GM19351 (cell line): ENCODE results near the gene HDAC6.

Experiments
- ATAC-seq: cut with Tn5 transposase; IDR thresholded peaks from one replicate; pipeline ENCODE4 v1.9.1; 2021; ENCODE audit warnings: mild to moderate bottlenecking, moderate library complexity; ENCODE audit not compliant: unreplicated experiment

The HDAC6 gene

GRCh38 chrX:48801280-48802088 is at the start of gene HDAC6:
Gene HDAC6 (plus strand): TSS chrX:48802067. CDS start chrX:48802693, 626 bp downstream.
- peak; percentile 80 for ATAC-seq

DNA sequence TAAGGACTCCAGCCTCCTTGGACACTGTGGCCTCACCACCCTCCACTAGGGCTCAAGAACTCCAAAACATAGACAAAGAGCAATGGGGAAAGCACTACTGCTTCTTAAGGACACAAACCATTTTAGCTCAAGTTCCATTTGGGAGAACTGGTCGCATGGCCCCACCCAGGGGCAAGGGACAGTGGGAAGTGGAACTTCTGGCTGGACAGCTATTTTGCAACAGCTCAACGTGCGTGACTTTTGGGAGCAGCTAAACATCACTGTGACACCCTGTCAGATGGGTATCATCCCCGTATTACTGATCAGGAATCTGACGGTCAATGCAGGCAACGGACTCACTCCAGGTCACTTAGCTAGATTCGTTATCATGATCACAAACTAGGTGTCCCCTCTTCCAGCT is 49.4 kb upstream of the HDAC6 start:
- no peak for ATAC-seq

DNA sequence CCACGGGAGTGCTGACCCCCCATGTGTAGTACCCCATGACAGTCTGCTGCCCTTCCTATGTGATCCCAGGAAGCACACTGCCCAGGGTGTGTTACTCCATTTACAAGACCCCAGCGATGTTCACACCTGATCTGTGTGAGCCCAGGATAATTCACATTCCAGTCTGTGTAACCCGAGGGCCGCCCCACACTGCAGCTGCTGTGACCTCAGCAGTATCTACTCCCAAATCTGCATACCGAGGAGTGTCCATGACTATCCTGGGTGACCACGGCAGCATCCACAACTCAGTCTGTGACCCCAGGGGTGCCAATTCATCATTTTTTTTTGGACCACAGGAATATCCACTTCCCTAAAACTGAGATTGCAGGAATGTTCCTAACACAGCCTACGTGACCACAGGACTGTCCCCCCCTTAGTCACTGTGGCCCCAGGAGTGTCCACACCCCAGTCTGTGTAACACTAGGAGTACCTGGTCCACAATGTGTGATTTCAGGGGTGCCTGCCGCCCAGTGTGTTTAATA is 48.1 kb upstream of the HDAC6 start:
- no peak for ATAC-seq

GRCh38 chrX:48754238-48754637 is 47.6 kb upstream of the HDAC6 start:
- ATAC-seq = no peak

- no peak for ATAC-seq
Observed at GRCh38 chrX:48761674-48762471, 40.0 kb upstream of the HDAC6 start, which contains the start of gene GLOD5. Gene GLOD5 (plus strand): TSS chrX:48761747. CDS start chrX:48761791, 44 bp downstream.

GRCh38 chrX:48769230-48769629 is 32.6 kb upstream of the HDAC6 start:
- ATAC-seq = no peak

DNA sequence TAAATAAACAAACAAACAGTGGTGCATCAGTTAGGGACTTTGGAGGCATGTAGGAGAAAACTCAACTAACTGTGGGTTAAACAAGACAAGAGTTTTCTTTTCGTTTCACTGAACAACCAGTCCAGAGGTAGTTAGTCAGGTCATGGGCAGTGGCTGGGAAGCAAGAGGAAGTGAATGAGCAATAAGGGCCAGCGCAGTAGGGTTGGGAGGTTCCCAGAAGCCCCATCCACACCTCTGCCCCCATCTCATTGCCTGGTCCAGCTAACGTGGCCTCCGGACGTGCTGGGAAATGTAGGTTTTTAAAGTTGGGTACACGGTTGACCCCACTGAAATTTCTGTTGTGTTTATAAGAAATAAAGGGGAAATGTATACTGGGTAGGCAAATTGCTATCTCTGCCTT is 31.6 kb upstream of the HDAC6 start:
- no peak for ATAC-seq

GRCh38 chrX:48772602-48773001 is 29.3 kb upstream of the HDAC6 start:
- ATAC-seq = no peak

- ATAC-seq = no peak
Observed at GRCh38 chrX:48776818-48777439, 24.9 kb upstream of the HDAC6 start.

DNA sequence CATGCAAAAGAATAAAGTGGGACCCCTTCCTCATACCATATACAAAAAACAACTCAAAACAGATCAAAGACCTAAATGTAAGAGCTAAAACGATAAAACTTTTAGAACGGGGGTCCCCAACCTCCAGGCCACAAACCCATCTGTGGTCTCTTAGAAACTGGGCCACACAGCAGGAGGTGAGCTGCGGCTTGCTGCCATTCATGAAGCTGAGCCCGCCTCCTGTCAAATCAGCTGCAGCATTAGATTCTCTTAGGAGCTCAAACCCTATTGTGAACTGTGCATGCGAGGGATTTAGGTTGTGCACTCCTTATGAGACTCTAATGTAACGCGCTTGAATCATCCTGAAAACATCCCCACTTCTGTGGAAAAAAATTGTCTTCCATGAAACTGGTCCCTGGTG is 22.5 kb upstream of the HDAC6 start:
- no peak for ATAC-seq

GRCh38 chrX:48781705-48782104 is 20.2 kb upstream of the HDAC6 start:
- no peak for ATAC-seq

DNA sequence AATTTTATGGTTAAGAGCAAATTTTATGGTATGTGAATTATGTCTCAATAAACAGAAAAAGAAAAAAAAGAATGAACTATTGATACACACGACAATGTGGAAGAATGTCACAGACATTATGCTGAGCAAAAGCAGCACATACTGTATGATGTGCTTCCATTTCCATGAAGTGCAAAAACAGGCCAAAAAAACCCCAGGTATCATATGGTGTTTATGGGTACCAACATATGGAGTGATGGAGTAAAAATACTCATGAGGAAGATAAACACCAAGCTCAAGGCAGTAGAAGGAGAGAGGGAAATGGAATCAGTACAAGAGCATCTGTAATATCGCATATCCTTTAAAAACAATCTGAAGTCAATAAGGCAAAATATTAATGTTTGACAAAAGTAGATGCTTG is 19.7 kb upstream of the HDAC6 start:
- no peak for ATAC-seq

- no peak for ATAC-seq
Observed at GRCh38 chrX:48782795-48783194, 19.1 kb upstream of the HDAC6 start.

DNA sequence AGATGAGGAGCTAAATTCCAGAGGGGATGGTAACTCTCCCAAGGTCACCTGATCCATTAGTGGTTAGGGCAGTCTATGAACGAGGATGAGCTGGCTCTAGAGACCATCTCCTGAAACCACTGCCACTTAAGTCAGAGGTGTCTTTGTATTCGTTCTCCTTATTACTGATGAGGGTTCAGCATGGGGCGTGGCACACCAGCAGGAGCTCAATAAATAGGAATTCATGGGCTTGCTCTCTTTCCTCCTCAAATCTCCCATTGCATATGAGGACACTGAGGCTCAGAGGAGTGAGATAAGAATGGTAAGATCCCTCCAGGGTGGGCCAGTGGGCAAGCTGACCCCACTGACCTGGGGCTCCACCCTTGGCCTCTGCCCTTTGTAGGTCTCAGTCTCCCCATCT is 17.1 kb upstream of the HDAC6 start:
- ATAC-seq = no peak

- no peak for ATAC-seq
Observed at GRCh38 chrX:48785186-48785539, 16.7 kb upstream of the HDAC6 start.

DNA sequence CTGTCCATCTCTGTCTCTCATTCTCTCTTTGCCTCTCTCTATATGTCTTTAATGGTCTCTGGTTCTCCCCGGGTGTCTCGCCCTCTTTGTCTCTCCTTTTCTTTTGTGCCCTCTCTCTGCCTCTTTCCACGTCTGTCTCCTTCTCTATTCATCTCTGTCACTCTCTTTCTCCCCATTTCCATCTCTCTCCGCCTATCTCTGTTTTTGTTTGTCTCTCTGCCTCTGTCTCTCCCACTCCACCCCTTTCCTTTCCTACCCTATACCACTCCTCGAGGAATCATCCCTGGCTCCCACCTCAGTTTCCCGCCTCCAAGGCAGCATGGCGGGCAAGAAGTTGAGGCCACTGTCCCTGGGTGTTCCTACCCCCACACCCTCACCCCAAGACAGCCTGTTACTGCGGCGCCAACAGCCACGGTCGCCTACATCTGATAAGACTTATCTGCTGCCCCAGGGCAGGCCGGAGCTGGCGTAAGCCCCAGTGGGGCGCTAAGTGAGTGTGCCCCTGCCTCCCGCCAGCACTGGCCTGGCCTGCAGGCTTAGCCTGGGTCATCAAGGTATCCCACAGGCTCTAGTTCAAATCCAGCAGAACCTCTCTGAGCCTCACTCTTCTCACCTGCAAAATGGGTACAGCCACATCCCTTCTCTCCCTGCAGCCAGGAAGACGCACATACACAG is 16.2 kb upstream of the HDAC6 start:
- ATAC-seq = no peak

DNA sequence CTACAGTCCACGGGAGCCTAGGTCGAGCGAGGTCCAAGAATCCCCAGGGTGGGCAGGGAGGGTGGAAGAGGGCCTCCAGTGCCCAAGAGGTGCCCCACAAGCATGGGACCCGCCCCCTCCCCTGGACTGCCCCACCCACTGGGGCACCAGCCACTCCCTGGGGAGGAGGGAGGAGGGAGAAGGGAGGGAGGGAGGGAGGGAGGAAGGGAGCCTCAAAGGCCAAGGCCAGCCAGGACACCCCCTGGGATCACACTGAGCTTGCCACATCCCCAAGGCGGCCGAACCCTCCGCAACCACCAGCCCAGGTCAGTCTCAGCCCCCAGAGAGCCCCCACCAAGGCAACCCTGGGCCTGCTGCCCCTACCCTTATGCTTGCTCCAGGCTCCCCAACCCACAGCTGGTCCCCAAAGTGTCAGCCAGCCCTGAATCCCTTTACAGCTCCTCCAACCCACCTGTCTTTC is 15.5 kb upstream of the HDAC6 start, which contains the start of gene GATA1:
Gene GATA1 (plus strand): TSS at position 250 of the 460 bp plus-strand sequence. CDS start 4,520 bp downstream, outside the sequence.
- ATAC-seq = no peak

GRCh38 chrX:48786825-48787504 is 14.9 kb upstream of the HDAC6 start:
- ATAC-seq = no peak

DNA sequence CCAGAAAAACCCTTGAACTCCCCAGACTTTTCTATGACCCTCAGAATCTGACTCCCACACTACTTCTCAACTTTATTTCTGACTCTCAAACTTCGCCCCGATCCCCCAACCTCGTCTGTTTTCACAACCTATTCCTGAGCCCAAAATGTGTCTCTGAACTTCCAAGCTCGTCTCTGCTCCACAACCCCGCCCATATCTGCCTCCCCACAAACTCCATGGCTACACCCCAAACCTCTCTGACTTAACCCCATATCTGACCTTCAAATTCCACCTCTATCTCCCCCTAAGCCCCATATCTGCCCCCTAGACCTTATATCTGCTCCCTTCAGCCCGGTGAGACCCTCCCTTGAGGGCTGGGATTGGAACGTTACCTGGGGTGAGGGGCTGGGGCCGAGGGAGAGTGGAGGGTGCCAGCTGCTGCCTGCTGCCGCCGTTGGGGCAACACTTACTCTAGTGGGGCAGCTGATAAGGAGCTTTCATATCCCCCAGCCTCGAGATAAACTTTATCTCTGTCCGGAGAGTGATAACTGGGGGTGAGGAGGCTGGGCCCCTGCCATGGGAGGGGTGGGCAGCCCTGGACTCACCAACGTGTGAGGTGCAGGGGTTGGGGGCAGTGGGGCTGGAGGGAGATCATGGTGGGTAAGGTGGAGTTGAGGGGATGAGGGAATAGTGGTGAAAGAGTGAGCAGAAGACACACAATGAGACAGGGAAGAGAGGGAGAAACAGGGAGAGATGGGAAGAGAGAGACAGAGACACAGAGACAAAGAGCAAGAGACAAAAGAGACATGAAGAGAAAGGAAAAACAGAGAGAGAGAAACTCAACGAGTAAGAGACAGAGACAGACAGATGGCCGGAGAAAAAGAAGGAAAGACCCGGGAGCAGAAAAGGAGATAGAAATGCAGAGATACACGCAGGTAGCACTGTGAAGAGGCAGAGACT is 14.1 kb upstream of the HDAC6 start:
- no peak for ATAC-seq
